Cardiac fibroblast (primary cell): ENCODE data around the gene RASD2.

Source experiments
- DNase-seq, 2 donors: peaks; one replicate each; pipeline versions ENCODE4 v3.0.0 to v3.0.0-alpha.2; 2010; ENCODE audit warnings: low read depth in 2 of 2
- H3K4me3 ChIP-seq, 2 donors: replicated peaks in 1 of 2; 1 replicate in 1 of 2; 2 replicates in 1 of 2; pipeline ENCODE4 v1.5.1; 2011; ENCODE audit warnings: low read depth in 2 of 2, low read length in 2 of 2, mild to moderate bottlenecking in 2 of 2, moderate library complexity in 1 of 2
- CTCF ChIP-seq: IDR thresholded peaks from one replicate; pipeline ENCODE4 v1.5.1; 2011; ENCODE audit warnings: low read depth, mild to moderate bottlenecking, low read length, inconsistent platforms

RASD2 gene

GRCh38 chr22:35575116-35575748 is 34.6 kb downstream of the RASD2 start:
- H3K4me3 ChIP-seq: no peak overlapping the region
- no peak for DNase-seq
- TF ChIP-seq CTCF: no peak

- no peak for DNase-seq
- TF ChIP-seq CTCF: no peak
- no peak overlapping the region for H3K4me3 ChIP-seq
These were observed 36.0 kb downstream of the RASD2 start for GRCh38 chr22:35576671-35577070.

GRCh38 chr22:35577799-35578659 is 37.4 kb downstream of the RASD2 start:
- DNase-seq: no peak
- no peak overlapping the region for H3K4me3 ChIP-seq
- TF ChIP-seq CTCF: no peak

GRCh38 chr22:35578836-35579575 is 38.4 kb downstream of the RASD2 start:
- TF ChIP-seq CTCF: no peak
- DNase-seq: no peak
- no peak overlapping the region for H3K4me3 ChIP-seq

GRCh38 chr22:35580351-35581022 is 39.9 kb downstream of the RASD2 start:
- no peak for DNase-seq
- no peak for TF ChIP-seq CTCF
- no peak overlapping the region for H3K4me3 ChIP-seq

GRCh38 chr22:35581023-35581413 is 40.4 kb downstream of the RASD2 start:
- no peak overlapping the region for H3K4me3 ChIP-seq
- no peak for DNase-seq
- no peak for TF ChIP-seq CTCF
